T-helper 2 cell treated with Interferon-gamma antibody and Interleukin-4, amounts not matched to agents 100 ng/mL and 5 ng/mL, for 36 hours (primary cell): ENCODE results near the gene CYB561D1. TPM values are rescaled to one million over a fixed set of nuclear protein-coding genes. Genes with fewer than 3 reads are reported as not detected.

ENCODE experiments used
- intact Hi-C: fragments of 100-400 bp; cut with micrococcal nuclease; formaldehyde crosslinking; loops from one replicate; pipeline ENCODE4 v1.15.1; 2023
- total RNA-seq: library from RNA; stranded (reverse); gene quantifications from 2 replicates; pipeline ENCODE4 v1.2.3, GENCODE V29; 2022

Gene CYB561D1
- total RNA-seq, 1 donor from 2014 or later = 16.6 TPM

- intact Hi-C loops = loop anchor here (1.0 to 5.0 kb wide), 5 partner anchors 82 to 438 kb away; partner anchors contain the start of genes AHCYL1, CSF1 and PSMA5
These were observed 52.6 kb downstream of the CYB561D1 start for GRCh38 chr1:109546311-109547109.

GRCh38 chr1:109547463-109548320 lies 53.8 kb downstream of the CYB561D1 start:
- intact Hi-C loops = loop anchor here (1.0 to 5.0 kb wide), 9 partner anchors 53 to 487 kb away; partner anchors contain the start of genes AHCYL1, ATXN7L2, CSF1 and CYB561D1

GRCh38 chr1:109548321-109549267 lies 54.7 kb downstream of the CYB561D1 start, which contains the start of gene GNAI3:
TSS of gene GNAI3 (plus strand) at chr1:109548615. CDS start at chr1:109548721, 106 bp downstream.
- intact Hi-C loops = loop anchor here (1.0 to 5.0 kb wide), 7 partner anchors 54 to 486 kb away; partner anchors contain the start of genes ATXN7L2, CSF1, CYB561D1 and GSTM1

Other genes starting within 250 kb of the CYB561D1 start
- 3.7 TPM in 2 replicates for gene CELSR2, start 244.6 kb upstream of the CYB561D1 start, total RNA-seq
- 19.5 and 21.5 TPM in 2 replicates for gene PSRC1, start 210.9 kb upstream of the CYB561D1 start, total RNA-seq
- not detected in 2 replicates for gene MYBPHL, start 187.1 kb upstream of the CYB561D1 start, total RNA-seq
- gene SORT1, start 96.2 kb upstream of the CYB561D1 start, total RNA-seq = 5.8 and 6.2 TPM in 2 replicates
- gene PSMA5, start 67.6 kb upstream of the CYB561D1 start, total RNA-seq = 201 and 210 TPM in 2 replicates
- not detected in 2 replicates for gene SYPL2, start 27.5 kb upstream of the CYB561D1 start, total RNA-seq
- 9.0 and 10.5 TPM in 2 replicates for gene ATXN7L2, start 10.2 kb upstream of the CYB561D1 start, total RNA-seq
- 1.6 and 1.9 TPM in 2 replicates for gene AMIGO1, start 15.6 kb downstream of the CYB561D1 start, total RNA-seq
- gene GPR61, start 45.8 kb downstream of the CYB561D1 start, total RNA-seq = 0.20 and 0.57 TPM in 2 replicates
- 9.5 and 9.6 TPM in 2 replicates for gene GNAI3, start 54.5 kb downstream of the CYB561D1 start, total RNA-seq
- gene GNAT2, start 125.5 kb downstream of the CYB561D1 start, total RNA-seq = not detected in 2 replicates
- 78.9 and 91.8 TPM in 2 replicates for gene AMPD2, start 125.7 kb downstream of the CYB561D1 start, total RNA-seq
- 22.9 and 23.3 TPM in 2 replicates for gene GSTM4, start 162.0 kb downstream of the CYB561D1 start, total RNA-seq
- gene GSTM2, start 174.0 kb downstream of the CYB561D1 start, total RNA-seq = 42.2 and 44.3 TPM in 2 replicates
- gene GSTM1, start 193.7 kb downstream of the CYB561D1 start, total RNA-seq = 91.4 and 97.0 TPM in 2 replicates
- 0.14 and 0.18 TPM in 2 replicates for gene GSTM5, start 218.2 kb downstream of the CYB561D1 start, total RNA-seq
- gene GSTM3, start 246.9 kb downstream of the CYB561D1 start, total RNA-seq = 6.4 and 9.2 TPM in 2 replicates